ENCODE data around the gene ARHGAP8.

The ARHGAP8 gene

DNA sequence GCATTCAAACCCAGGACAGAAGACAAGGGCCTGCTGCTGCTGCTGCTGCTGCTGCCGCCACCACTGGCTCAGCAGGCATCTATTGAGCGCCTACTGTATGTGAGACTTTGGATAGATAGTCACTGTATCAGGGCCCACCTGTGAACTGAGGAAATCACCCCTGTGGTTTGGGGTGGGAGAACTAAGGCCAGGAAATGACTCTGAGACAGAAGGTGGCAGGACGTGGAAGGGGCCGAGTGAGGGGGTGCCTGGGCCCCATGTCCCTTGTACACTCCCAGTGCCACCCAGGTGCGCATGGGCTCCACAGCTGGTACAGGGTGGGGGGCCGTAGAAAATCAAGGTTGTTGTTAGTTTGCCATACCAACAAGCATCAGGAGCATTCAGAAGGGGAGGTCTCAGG lies 50.6 kb downstream of the ARHGAP8 start:
- no peak for DNase-seq (ENCODE audit: low read depth)
- no peak overlapping the region for H3K4me3 ChIP-seq (ENCODE audit: low read length)
- TF ChIP-seq, protein P1, sequence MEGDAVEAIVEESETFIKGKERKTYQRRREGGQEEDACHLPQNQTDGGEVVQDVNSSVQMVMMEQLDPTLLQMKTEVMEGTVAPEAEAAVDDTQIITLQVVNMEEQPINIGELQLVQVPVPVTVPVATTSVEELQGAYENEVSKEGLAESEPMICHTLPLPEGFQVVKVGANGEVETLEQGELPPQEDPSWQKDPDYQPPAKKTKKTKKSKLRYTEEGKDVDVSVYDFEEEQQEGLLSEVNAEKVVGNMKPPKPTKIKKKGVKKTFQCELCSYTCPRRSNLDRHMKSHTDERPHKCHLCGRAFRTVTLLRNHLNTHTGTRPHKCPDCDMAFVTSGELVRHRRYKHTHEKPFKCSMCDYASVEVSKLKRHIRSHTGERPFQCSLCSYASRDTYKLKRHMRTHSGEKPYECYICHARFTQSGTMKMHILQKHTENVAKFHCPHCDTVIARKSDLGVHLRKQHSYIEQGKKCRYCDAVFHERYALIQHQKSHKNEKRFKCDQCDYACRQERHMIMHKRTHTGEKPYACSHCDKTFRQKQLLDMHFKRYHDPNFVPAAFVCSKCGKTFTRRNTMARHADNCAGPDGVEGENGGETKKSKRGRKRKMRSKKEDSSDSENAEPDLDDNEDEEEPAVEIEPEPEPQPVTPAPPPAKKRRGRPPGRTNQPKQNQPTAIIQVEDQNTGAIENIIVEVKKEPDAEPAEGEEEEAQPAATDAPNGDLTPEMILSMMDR (conservative IDR thresholded peaks at IDR 0.05; ENCODE audit: low read length): no peak

DNA sequence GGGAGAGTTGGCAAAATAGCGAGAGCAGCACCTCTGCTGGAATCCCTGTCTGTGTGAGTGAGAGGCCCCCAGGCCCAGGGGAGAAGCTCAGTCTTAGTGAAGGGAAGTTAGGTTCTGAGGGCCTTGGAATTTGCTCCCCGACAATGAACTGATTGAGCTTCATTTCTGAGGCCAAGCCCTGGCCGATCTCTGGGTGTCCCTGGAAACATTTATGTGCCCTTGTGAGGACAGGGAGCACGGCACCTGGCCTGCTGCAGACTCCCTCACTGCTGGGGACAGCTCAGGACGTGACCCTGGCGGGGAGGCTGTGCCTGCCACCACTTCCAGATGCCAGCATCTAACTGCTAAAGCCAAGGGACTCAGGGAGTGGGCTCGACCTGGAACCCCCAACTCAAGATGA lies 52.0 kb downstream of the ARHGAP8 start:
- no peak for DNase-seq (ENCODE audit: low read depth)
- no peak overlapping the region for H3K4me3 ChIP-seq (ENCODE audit: low read length)
- TF ChIP-seq, protein P1 (conservative IDR thresholded peaks at IDR 0.05; ENCODE audit: low read length): no peak

DNA sequence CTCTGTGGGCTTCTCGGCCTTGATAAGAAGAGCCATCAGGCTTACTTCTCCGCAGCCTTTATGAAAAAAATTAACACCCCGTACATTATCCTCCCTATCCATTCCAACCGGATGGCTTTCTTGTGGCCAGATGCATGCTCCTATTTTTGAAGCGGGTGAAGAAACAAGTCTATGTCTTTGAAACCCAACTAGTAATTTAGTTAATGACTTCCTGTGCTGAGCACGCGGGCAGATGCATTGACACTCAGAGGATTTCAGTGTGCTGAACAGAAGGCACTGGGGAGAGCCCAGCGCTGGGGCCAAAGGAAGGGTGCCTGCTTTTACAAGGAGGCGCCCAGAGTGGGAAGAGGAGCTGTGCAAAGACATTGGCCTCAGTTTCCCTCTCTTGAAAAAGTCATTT lies 53.3 kb downstream of the ARHGAP8 start:
- no peak overlapping the region for H3K4me3 ChIP-seq (ENCODE audit: low read length)
- DNase-seq (ENCODE audit: low read depth): no peak
- TF ChIP-seq, protein P1 (conservative IDR thresholded peaks at IDR 0.05; ENCODE audit: low read length): no peak

DNA sequence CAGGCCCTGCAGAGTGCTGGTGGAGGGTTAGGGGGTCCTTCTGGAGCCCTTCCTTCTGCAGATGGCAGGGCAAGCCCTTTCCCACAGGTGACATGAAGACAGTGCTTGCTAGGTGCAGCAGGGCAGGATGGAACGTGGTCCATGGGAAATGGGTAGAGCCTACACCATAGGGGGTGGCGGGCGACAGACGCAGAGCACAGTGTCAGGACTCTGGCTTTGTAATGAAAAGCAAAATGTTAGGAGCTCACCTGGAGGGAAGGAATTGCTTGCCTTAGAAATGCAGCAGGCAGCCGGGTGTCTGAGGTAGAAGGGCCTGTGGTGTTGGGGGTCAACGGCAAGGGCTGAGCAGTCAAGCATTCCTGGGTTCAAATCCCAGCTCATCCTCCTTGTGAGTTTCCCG lies 54.9 kb downstream of the ARHGAP8 start:
- H3K4me3 ChIP-seq (ENCODE audit: low read length): no peak overlapping the region
- TF ChIP-seq, protein P1 (conservative IDR thresholded peaks at IDR 0.05; ENCODE audit: low read length): no peak
- no peak for DNase-seq (ENCODE audit: low read depth)

DNA sequence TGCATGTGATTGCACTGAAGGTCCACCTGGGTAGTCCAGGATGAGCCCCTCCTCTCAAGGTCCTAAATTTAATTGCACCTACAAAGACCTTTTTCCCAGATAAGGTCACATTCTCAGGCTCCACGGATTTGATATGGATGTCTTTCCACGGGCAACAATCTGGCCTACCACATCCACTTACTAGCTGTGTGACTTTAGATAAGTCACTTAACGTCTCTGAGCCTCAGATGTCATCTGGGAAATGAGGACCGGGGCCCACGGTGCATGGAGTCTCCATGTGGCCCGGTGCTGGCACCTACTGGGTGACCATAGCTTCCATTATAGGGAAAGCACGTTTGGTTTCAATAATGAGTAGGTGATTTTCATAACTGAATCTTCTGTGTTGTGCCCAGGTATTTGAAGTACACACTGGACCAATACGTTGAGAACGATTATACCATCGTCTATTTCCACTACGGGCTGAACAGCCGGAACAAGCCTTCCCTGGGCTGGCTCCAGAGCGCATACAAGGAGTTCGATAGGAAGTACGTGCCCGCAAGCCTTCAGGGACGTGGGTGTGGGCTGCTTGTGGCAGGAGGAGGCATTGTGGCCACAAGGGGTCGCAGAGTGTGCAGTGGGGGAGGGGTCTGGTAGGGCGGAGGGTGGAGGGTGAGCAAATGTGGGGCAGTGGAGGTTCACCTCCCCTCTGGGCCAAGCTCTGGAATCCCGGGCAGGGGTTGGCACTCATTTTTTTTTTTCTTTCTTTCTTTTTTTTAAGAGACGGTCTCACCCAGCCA lies 55.7 kb downstream of the ARHGAP8 start:
- TF ChIP-seq, protein P1 (conservative IDR thresholded peaks at IDR 0.05; ENCODE audit: low read length): no peak
- no peak for DNase-seq (ENCODE audit: low read depth)
- no peak overlapping the region for H3K4me3 ChIP-seq (ENCODE audit: low read length)

DNA sequence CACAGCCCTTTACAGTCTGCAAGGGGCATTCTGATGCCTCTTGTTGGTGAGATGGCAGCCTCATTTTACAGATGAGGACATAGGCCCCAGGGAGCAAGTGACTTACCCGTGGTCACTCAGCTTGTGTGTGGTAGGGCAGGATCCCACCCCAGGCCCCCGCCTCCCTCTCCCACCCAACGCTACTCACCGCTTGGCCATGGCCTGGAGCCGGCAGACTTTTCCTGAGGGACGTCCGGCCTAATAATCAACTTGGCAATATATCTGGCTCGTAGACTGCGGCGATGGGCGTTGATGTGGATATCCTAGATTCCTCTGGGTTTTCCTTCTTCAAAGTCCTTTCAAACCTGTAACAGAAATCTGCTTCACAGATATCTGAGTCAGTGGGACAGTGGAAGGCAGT lies 57.1 kb downstream of the ARHGAP8 start:
- no peak overlapping the region for H3K4me3 ChIP-seq (ENCODE audit: low read length)
- TF ChIP-seq, protein P1 (conservative IDR thresholded peaks at IDR 0.05; ENCODE audit: low read length): no peak
- no peak for DNase-seq (ENCODE audit: low read depth)

DNA sequence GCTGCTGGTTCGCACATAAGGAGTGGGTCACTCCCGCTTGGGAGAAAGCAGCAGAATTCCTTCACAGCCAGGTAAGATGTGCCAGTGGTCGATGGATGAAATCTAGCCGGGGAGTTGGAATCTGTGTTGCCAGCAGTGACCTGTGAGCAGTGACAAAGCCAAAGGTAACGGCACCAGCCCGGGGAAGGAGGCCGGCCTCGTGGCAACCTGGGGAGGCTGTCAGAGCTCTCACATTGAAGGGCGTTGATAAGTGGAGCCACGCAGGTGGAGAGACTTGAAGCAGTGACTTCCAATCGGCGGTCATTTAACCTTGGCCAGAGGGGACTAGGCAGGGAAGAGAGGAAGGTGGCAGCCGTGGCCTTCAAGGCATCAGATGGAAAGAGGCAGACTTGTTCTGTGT lies 58.8 kb downstream of the ARHGAP8 start:
- H3K4me3 ChIP-seq (ENCODE audit: low read length): no peak overlapping the region
- no peak for DNase-seq (ENCODE audit: low read depth)
- TF ChIP-seq, protein P1 (conservative IDR thresholded peaks at IDR 0.05; ENCODE audit: low read length): no peak

Measured in AG10803 (cell line).